ENCODE measurements around the gene PCDHB15. TPM values are rescaled to one million over a fixed set of nuclear protein-coding genes. Genes with fewer than 3 reads are reported as not detected.

The PCDHB15 gene
- total and polyA plus RNA-seq, 5 experiments from 2014 or later: not detected

DNA sequence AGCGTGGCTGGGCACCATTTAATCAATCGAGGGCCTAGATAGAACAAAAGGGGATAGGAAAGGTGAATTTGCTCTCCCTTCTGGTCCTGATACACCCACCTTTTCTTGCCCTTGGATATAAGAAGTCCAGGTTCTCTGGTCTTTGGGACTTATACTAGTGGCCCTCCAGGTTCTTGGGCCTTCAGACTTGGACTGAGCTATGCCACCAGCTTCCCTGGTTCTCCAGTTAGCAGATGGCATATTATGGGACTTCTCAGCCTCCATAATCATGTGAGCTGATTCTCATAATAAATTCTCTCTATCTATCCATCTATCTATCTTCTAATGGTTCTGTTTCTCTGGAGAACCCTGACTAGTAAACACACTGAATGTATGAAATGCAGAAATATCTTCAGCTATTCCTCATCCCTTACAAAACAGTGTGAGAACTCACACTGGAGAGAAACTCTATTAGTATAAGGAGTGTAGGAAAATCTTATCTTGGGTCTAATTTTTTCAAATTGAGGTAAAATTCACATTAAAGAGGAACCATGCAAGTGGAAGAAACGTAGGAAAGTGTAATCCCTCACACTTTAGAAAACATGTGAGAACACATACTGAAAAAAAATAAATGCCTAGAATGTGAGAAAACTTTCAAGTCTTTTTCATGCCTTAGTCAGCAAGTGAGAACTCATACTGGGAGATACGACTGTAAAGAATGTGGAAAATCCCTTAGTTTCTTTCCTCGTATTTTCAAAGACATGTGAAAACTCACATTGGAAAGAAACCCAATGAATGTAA is 15.5 kb downstream of the PCDHB15 start:
- POLR2A ChIA-PET: no interaction called here
- Mint-ChIP-seq H3K4me3 (no peak overlapping the region), H3K36me3 (peaks cover 2 to 76% (median 51%) of the 10 kb centered on the region in 3 donors), H3K27ac (no peak overlapping the region), H3K4me1 (no peaks in the 10 kb centered on the region), H3K27me3 (no peaks in the 10 kb centered on the region), H3K9me3 (peaks cover 7 to 99% (median 53%) of the 10 kb centered on the region in 9 donors)
- ATAC-seq (no peak), DNase-seq (peak in 2 of 10 donors; percentile 0)

- Mint-ChIP-seq H3K27me3 (no peaks in the 10 kb centered on the region), H3K36me3 (peaks cover 2 to 78% (median 51%) of the 10 kb centered on the region in 3 donors), H3K27ac (no peak overlapping the region), H3K9me3 (peaks cover 9 to 99% (median 53%) of the 10 kb centered on the region in 9 donors), H3K4me1 (no peaks in the 10 kb centered on the region), H3K4me3 (no peak overlapping the region)
- DNase-seq (no peak), ATAC-seq (no peak)
- POLR2A ChIA-PET: no interaction called here
Measured at GRCh38 chr5:141261238-141261546, 16.0 kb downstream of the PCDHB15 start.

DNA sequence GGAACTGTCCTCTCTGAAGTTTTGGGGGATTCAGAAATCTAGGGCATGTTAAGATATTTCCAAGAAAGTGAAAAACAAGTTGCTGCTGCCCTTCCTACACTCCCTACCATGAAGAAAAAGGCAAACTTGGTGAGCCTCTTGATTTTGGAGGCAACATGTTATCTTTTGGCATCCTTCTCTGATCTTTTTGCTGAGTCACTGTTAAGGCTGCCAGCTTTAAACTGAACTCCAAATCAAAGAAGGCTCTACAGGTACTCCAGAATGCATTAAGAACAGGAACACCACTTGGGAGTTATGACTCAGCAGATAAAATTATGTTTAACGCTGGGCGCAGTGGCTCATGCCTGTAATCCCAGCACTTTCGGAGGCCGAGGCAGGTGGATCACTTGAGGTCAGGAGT is 24.0 kb downstream of the PCDHB15 start:
- H3K36me3 Mint-ChIP-seq: peaks cover 6 to 80% (median 79%) of the 10 kb centered on the region in 3 donors
- POLR2A ChIA-PET: no interaction called here
- H3K9me3 Mint-ChIP-seq: peaks cover 18 to 99% (median 62%) of the 10 kb centered on the region in 9 donors
- DNase-seq: no peak
- ATAC-seq: no peak
- H3K4me3 Mint-ChIP-seq: no peak overlapping the region
- H3K27ac Mint-ChIP-seq: no peak overlapping the region
- H3K27me3 Mint-ChIP-seq: no peaks in the 10 kb centered on the region
- no peaks in the 10 kb centered on the region for H3K4me1 Mint-ChIP-seq

DNA sequence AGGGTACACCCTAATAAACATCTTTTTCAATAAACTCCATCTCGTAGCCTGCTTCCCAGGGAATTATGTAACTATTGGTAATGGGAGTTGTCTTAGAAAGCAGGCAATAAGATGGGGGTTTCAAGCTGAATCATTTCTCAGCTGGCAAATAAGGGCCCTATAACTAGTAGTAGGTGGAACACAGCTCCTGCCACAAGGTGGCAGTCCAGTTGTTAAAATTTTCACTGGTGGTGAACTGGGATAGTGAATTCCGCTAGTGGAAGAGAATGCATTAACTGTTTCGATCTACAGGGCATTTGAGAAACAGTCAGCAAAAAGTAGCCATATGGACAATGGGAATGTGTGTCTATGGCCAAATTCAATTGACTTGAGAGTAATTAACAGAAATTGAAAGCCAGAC is 27.7 kb downstream of the PCDHB15 start:
- H3K36me3 Mint-ChIP-seq: peaks cover 4 to 76% (median 59%) of the 10 kb centered on the region in 3 donors
- H3K4me1 Mint-ChIP-seq: no peaks in the 10 kb centered on the region
- no peaks in the 10 kb centered on the region for H3K27me3 Mint-ChIP-seq
- ATAC-seq: no peak
- no peak overlapping the region for H3K27ac Mint-ChIP-seq
- H3K4me3 Mint-ChIP-seq: no peak overlapping the region
- DNase-seq: no peak
- peaks cover 22 to 100% (median 60%) of the 10 kb centered on the region in 9 donors for H3K9me3 Mint-ChIP-seq
- POLR2A ChIA-PET: no interaction called here

GRCh38 chr5:141298376-141298775 is 53.2 kb downstream of the PCDHB15 start:
- H3K27ac Mint-ChIP-seq: no peak overlapping the region
- ATAC-seq (no peak), DNase-seq (no peak)
- peaks cover 0 to 5% (median 0%) of the 10 kb centered on the region in 4 donors for H3K4me1 Mint-ChIP-seq
- no peaks in the 10 kb centered on the region for H3K27me3 Mint-ChIP-seq
- H3K36me3 Mint-ChIP-seq: peaks cover 40 to 91% (median 76%) of the 10 kb centered on the region in 3 donors
- H3K9me3 Mint-ChIP-seq: peaks cover 6 to 96% (median 50%) of the 10 kb centered on the region in 9 donors
- POLR2A ChIA-PET: no interaction called here
- no peak overlapping the region for H3K4me3 Mint-ChIP-seq

Other genes starting within 250 kb of the PCDHB15 start
Only the 30 nearest of the 39 such genes appear.
- not detected for gene PCDHB2, start 150.8 kb upstream of the PCDHB15 start, total RNA-seq
- gene PCDHB2, start 150.8 kb upstream of the PCDHB15 start, polyA plus RNA-seq: under 1 TPM in 1 of 3 donors, not detected in 2; 0.25 TPM
- gene PCDHB3, start 144.9 kb upstream of the PCDHB15 start, total RNA-seq: not detected
- not detected for gene PCDHB3, start 144.9 kb upstream of the PCDHB15 start, polyA plus RNA-seq
- not detected for gene PCDHB4, start 123.6 kb upstream of the PCDHB15 start, total RNA-seq
- gene PCDHB4, start 123.6 kb upstream of the PCDHB15 start, polyA plus RNA-seq: not detected
- gene PCDHB5, start 110.2 kb upstream of the PCDHB15 start, total RNA-seq: under 1 TPM in 1 of 2 experiments, not detected in 1; 0.18 TPM
- not detected for gene PCDHB5, start 110.2 kb upstream of the PCDHB15 start, polyA plus RNA-seq
- not detected for gene PCDHB6, start 95.3 kb upstream of the PCDHB15 start, total RNA-seq
- gene PCDHB6, start 95.3 kb upstream of the PCDHB15 start, polyA plus RNA-seq: not detected
- not detected for gene PCDHB7, start 72.8 kb upstream of the PCDHB15 start, total RNA-seq
- not detected for gene PCDHB7, start 72.8 kb upstream of the PCDHB15 start, polyA plus RNA-seq
- not detected for gene PCDHB8, start 67.6 kb upstream of the PCDHB15 start, total RNA-seq
- gene PCDHB8, start 67.6 kb upstream of the PCDHB15 start, polyA plus RNA-seq: not detected
- gene PCDHB16, start 63.0 kb upstream of the PCDHB15 start, total RNA-seq: not detected
- not detected for gene PCDHB16, start 63.0 kb upstream of the PCDHB15 start, polyA plus RNA-seq
- not detected for gene PCDHB9, start 58.2 kb upstream of the PCDHB15 start, total RNA-seq
- gene PCDHB9, start 58.2 kb upstream of the PCDHB15 start, polyA plus RNA-seq: not detected
- gene PCDHB10, start 53.0 kb upstream of the PCDHB15 start, total RNA-seq: not detected
- gene PCDHB10, start 53.0 kb upstream of the PCDHB15 start, polyA plus RNA-seq: not detected
- gene PCDHB11, start 45.8 kb upstream of the PCDHB15 start, total RNA-seq: not detected
- gene PCDHB11, start 45.8 kb upstream of the PCDHB15 start, polyA plus RNA-seq: not detected
- gene PCDHB12, start 36.7 kb upstream of the PCDHB15 start, total RNA-seq: not detected
- gene PCDHB12, start 36.7 kb upstream of the PCDHB15 start, polyA plus RNA-seq: not detected
- not detected for gene PCDHB13, start 31.5 kb upstream of the PCDHB15 start, total RNA-seq
- not detected for gene PCDHB13, start 31.5 kb upstream of the PCDHB15 start, polyA plus RNA-seq
- not detected for gene PCDHB14, start 22.1 kb upstream of the PCDHB15 start, total RNA-seq
- not detected for gene PCDHB14, start 22.1 kb upstream of the PCDHB15 start, polyA plus RNA-seq
- 1 to 10 TPM; 2.1 to 2.5 TPM for gene SLC25A2, start 58.7 kb downstream of the PCDHB15 start, total RNA-seq
- not detected for gene SLC25A2, start 58.7 kb downstream of the PCDHB15 start, polyA plus RNA-seq
- gene TAF7, start 75.4 kb downstream of the PCDHB15 start, total RNA-seq: 100 to 1,000 TPM; 139 to 141 TPM
- gene TAF7, start 75.4 kb downstream of the PCDHB15 start, polyA plus RNA-seq: 100 to 1,000 TPM; 206 to 230 (median 230) TPM
- gene PCDHGA1, start 85.1 kb downstream of the PCDHB15 start, total RNA-seq: under 1 TPM; 0.38 to 0.52 TPM
- gene PCDHGA1, start 85.1 kb downstream of the PCDHB15 start, polyA plus RNA-seq: not detected
- gene PCDHGA2, start 93.4 kb downstream of the PCDHB15 start, total RNA-seq: under 1 TPM; 0.16 to 0.18 TPM
- gene PCDHGA2, start 93.4 kb downstream of the PCDHB15 start, polyA plus RNA-seq: not detected
- not detected for gene PCDHGA3, start 98.4 kb downstream of the PCDHB15 start, total RNA-seq
- under 1 TPM in 1 of 3 donors, not detected in 2; 0.06 TPM for gene PCDHGA3, start 98.4 kb downstream of the PCDHB15 start, polyA plus RNA-seq
- gene PCDHGB1, start 104.7 kb downstream of the PCDHB15 start, total RNA-seq: under 1 TPM in 1 of 2 experiments, not detected in 1; 0.19 TPM
- not detected for gene PCDHGB1, start 104.7 kb downstream of the PCDHB15 start, polyA plus RNA-seq
- under 1 TPM; 0.11 to 0.34 TPM for gene PCDHGA4, start 109.6 kb downstream of the PCDHB15 start, total RNA-seq
- gene PCDHGA4, start 109.6 kb downstream of the PCDHB15 start, polyA plus RNA-seq: not detected
- under 1 TPM; 0.47 to 0.81 TPM for gene PCDHGB2, start 114.6 kb downstream of the PCDHB15 start, total RNA-seq
- under 1 TPM in 1 of 3 donors, not detected in 2; 0.06 TPM for gene PCDHGB2, start 114.6 kb downstream of the PCDHB15 start, polyA plus RNA-seq
- gene PCDHGA5, start 118.8 kb downstream of the PCDHB15 start, total RNA-seq: under 1 TPM; 0.13 to 0.30 TPM
- not detected for gene PCDHGA5, start 118.8 kb downstream of the PCDHB15 start, polyA plus RNA-seq
- gene PCDHGB3, start 124.8 kb downstream of the PCDHB15 start, total RNA-seq: under 1 TPM; 0.55 to 0.71 TPM
- under 1 TPM in 2 of 3 donors, not detected in 1; 0.10 to 0.22 TPM for gene PCDHGB3, start 124.8 kb downstream of the PCDHB15 start, polyA plus RNA-seq
- gene PCDHGA6, start 128.5 kb downstream of the PCDHB15 start, total RNA-seq: under 1 TPM; 0.60 to 0.68 TPM
- gene PCDHGA6, start 128.5 kb downstream of the PCDHB15 start, polyA plus RNA-seq: under 1 TPM in 1 of 3 donors, not detected in 2; 0.05 TPM
- under 1 TPM; 0.33 to 0.42 TPM for gene PCDHGA7, start 137.3 kb downstream of the PCDHB15 start, total RNA-seq
- gene PCDHGA7, start 137.3 kb downstream of the PCDHB15 start, polyA plus RNA-seq: not detected
- gene PCDHGB4, start 142.3 kb downstream of the PCDHB15 start, total RNA-seq: under 1 TPM; 0.13 to 0.25 TPM
- gene PCDHGB4, start 142.3 kb downstream of the PCDHB15 start, polyA plus RNA-seq: under 1 TPM in 1 of 3 donors, not detected in 2; 0.23 TPM
- under 1 TPM; 0.16 to 0.22 TPM for gene PCDHGA8, start 147.2 kb downstream of the PCDHB15 start, total RNA-seq
- not detected for gene PCDHGA8, start 147.2 kb downstream of the PCDHB15 start, polyA plus RNA-seq
- gene PCDHGB5, start 152.6 kb downstream of the PCDHB15 start, total RNA-seq: under 1 TPM; 0.33 to 0.47 TPM
- gene PCDHGB5, start 152.6 kb downstream of the PCDHB15 start, polyA plus RNA-seq: under 1 TPM; 0.24 to 0.42 (median 0.24) TPM
- under 1 TPM; 0.13 to 0.19 TPM for gene PCDHGA9, start 157.4 kb downstream of the PCDHB15 start, total RNA-seq
- under 1 TPM in 1 of 3 donors, not detected in 2; 0.14 TPM for gene PCDHGA9, start 157.4 kb downstream of the PCDHB15 start, polyA plus RNA-seq

All from naive thymus-derived CD8-positive, alpha-beta T cell (primary cell).